GM12892 (cell line): ENCODE measurements around the gene DCAF7.

Source experiments
- DNase-seq: peaks from one replicate; pipeline ENCODE4 v3.0.0; 2011; ENCODE audit not compliant: insufficient read length
- FAIRE-seq: peaks from 2 replicates; lab custom pipeline; 2011; peaks lifted over from hg19 to GRCh38; lab: Jason Lieb, UNC
- POLR2A ChIP-seq: IDR thresholded peaks from 2 replicates; pipeline ENCODE4 v1.6.1; 2011; ENCODE audit warnings: low read depth, low read length, control low read depth
- POLR2AphosphoS5 ChIP-seq: IDR thresholded peaks from 2 replicates; pipeline ENCODE4 v1.6.1; 2011; ENCODE audit warnings: low read depth, low read length, control low read depth
- TAF1 ChIP-seq: IDR thresholded peaks from 2 replicates; pipeline ENCODE4 v1.6.1; 2011; ENCODE audit warnings: low read depth, mild to moderate bottlenecking, control low read depth, low read length, borderline replicate concordance

The DCAF7 gene

DNA sequence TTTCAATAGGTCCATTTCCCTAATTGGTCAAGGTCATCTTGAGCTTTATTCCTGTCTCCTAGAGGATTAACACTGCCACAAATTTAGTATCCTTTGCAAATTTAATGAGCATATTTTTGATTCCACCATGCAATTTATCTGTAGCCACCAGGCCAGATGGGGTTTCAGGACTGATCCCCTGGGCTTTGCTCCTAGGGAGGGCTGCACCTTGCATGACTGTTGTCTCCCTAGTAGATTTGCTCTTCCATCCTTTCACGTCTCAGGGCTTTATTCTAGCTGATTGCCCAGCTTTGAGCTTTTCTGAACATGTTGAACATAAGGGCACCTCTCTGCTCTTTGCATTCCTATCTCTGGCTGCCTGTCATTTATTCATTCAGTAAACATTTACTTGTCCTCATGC lies 34.9 kb upstream of the DCAF7 start:
- no peak for FAIRE-seq
- TF ChIP-seq POLR2A (no peak), POLR2AphosphoS5 (no peak), TAF1 (no peak)
- DNase-seq: no peak

GRCh38 chr17:63516910-63517824 lies 33.1 kb upstream of the DCAF7 start:
- FAIRE-seq (no peak), DNase-seq (no peak)
- TF ChIP-seq POLR2AphosphoS5 (no peak), TAF1 (no peak), POLR2A (no peak)

- FAIRE-seq: no peak
- no peak for DNase-seq
- TF ChIP-seq POLR2AphosphoS5: no peak
These were observed 32.3 kb upstream of the DCAF7 start for GRCh38 chr17:63517825-63518534.

- no peak for FAIRE-seq
- no peak for DNase-seq
These were observed 31.0 kb upstream of the DCAF7 start for GRCh38 chr17:63519116-63519881.

GRCh38 chr17:63519972-63520882 lies 30.1 kb upstream of the DCAF7 start:
- no peak for TF ChIP-seq POLR2AphosphoS5
- no peak for TF ChIP-seq POLR2A
- no peak for TF ChIP-seq TAF1
- no peak for FAIRE-seq
- no peak for DNase-seq

More at GRCh38 chr17:63519116-63519881, 31.0 kb upstream of the DCAF7 start:
- TF ChIP-seq POLR2AphosphoS5 (no peak), TAF1 (no peak), POLR2A (no peak)

DNA sequence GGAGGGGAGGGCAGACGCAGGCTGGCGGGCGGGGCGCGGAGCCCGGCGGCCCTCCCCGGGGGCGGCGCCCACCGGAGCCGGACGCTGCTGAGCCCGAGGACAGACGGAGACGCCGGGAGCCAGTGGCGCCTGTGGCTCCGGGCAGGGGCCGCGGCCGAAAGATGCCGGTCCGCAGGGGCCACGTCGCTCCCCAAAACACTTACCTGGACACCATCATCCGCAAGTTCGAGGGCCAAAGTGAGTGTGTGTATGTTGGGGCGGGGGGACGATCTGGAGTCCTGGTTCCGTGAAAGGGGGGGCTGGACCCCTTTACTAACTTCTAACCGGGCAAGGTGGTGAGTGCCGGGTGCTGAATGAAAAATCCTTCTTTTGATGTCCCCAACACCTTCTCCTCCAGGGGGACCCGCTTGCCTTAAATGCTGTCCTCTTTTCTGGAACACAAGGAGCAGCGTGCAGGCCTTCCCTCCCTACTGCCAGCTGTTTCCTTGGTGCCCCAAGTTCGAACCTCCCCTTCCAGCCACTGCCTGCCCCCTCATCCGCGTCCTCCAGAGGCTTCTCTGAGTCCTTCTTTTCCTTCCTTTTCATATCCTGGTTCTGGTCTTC lies 26.9 kb upstream of the DCAF7 start, which contains the start of gene KCNH6:
Gene KCNH6 (plus strand): TSS at position 106 of the 603 bp plus-strand sequence. CDS start 56 bp downstream, at position 162.
- TF ChIP-seq POLR2A: no peak
- FAIRE-seq: no peak
- no peak for DNase-seq

GRCh38 chr17:63524051-63524450 lies 26.2 kb upstream of the DCAF7 start:
- DNase-seq (no peak), FAIRE-seq (no peak)
- TF ChIP-seq POLR2AphosphoS5: no peak
- no peak for TF ChIP-seq TAF1
- TF ChIP-seq POLR2A: no peak

DNA sequence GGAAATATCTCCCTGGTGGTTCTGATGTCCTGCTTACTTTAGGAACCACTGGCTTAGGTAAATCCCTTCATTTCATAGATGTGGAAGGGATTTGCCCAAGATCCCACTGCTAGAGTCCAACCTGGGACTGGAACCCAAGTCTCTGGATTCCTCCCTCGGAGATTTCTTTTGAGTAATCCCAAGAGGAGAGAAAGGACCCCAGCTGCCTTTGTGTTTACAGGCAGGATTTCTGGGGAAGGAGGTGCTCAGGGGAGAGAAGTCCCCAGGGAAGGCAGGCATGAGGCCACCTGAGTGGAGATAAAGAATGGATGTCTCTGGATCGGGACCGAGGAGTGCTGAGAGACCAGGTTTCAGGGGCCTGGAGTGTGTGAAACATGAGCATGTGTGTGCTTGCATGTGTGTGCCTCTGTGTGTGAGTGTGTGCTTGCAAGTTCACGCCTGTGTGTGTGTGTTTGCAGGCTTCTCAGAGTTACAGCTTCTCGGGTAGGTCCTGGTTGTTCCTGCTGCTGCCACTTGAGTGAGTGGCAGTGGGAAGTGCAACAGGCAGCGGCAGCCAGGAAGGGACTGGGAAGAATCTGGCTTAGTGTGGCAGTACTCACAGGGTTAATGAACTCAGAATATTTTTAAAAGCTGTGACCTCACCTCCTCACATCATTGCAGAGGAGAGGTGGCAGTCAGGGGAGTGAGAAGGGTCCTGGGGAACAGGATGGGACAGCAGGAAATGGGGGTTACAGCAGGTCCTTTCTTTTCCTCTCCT lies 24.9 kb upstream of the DCAF7 start:
- DNase-seq (no peak), FAIRE-seq (no peak)
- TF ChIP-seq POLR2A (no peak), TAF1 (no peak), POLR2AphosphoS5 (no peak)

GRCh38 chr17:63526861-63527260 lies 23.4 kb upstream of the DCAF7 start:
- DNase-seq (no peak), FAIRE-seq (no peak)
- TF ChIP-seq POLR2AphosphoS5: no peak
- TF ChIP-seq TAF1: no peak
- no peak for TF ChIP-seq POLR2A

GRCh38 chr17:63528183-63528582 lies 22.1 kb upstream of the DCAF7 start:
- FAIRE-seq (no peak), DNase-seq (no peak)
- TF ChIP-seq POLR2AphosphoS5: no peak
- TF ChIP-seq TAF1: no peak
- no peak for TF ChIP-seq POLR2A
